ENCODE data around the gene CRHR1.
"Not testable (repeated sequence)": the region's sequence is repeated elsewhere in the genome, so short reads cannot be mapped to it uniquely, and the experiment has no call there.

DNA sequence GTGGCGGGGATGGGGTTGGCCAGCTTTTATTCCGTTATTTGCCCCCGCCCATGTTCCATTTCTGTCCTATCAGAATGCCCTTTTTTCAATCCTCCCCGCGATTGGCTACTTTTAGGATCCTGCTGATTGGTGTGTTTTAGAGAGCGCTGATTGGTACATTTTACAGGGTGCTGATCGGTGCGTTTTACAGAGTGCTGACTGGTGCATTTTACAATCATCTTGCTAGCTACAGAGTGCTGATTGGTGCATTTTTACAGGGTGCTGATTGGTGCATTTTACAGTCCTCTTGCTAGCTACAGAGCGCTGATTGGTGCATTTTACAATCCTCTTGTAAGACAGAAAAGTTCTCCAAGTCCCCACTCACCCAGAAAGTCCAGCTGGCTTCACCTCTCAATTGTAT is 78.0 kb downstream of the CRHR1 start:
- TF ChIP-seq EZH2 (IDR thresholded peaks at IDR 0.05); POLR2AphosphoS5 (IDR thresholded peaks at IDR 0.05; ENCODE audit: borderline replicate concordance, low read depth, low read length): not testable (repeated sequence)
